ENCODE data around the gene NPFFR1.

NPFFR1 gene, protein sequence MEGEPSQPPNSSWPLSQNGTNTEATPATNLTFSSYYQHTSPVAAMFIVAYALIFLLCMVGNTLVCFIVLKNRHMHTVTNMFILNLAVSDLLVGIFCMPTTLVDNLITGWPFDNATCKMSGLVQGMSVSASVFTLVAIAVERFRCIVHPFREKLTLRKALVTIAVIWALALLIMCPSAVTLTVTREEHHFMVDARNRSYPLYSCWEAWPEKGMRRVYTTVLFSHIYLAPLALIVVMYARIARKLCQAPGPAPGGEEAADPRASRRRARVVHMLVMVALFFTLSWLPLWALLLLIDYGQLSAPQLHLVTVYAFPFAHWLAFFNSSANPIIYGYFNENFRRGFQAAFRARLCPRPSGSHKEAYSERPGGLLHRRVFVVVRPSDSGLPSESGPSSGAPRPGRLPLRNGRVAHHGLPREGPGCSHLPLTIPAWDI

DNA sequence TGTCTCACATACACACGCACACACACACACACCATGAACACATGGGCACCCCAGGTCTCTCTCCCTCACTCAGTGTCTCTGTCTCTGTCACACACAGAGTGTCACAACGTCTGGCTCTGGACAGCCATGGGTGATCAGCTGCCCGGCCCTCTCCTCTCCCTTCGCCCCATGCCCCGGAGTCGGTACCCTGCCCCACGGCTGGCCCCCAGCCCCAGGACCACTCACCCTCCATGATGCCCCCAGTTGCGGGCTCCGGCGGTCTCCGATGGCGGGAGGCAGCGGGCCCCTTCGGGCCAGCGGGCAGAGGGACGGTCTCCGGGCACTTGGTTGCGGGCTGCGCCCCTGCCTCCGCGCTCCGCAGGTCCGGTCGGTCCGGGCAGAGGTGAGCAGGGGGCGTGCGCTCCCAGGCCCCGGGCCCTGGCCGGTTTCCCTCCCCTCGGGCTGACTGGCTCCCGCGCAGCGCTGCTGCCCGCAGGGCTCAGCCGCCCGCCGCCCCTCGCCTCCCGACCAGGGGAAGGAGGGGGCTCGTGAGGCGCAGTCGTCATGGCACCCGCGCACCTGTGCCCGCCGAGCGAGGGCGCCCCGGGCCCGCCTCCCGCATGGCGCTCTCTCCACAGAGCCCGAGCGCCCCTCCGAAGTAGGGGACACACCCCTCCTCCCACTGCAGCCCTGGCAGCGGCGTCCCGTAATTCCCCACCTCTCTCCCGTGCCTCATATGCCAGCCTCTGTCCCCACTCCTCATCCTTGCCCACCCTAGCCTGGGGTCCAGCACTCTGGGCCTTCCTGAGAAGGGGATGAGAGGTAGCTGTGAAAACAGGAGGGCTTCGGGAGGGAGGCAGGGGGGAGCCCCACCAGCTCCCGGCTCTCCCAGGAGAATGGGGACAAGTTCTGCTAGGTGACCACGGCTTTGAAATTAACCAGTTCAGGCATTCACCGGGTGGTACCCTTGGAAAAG is at the start of gene NPFFR1:
Gene NPFFR1, minus strand, starts transcription at position 560 of the 955 bp plus-strand sequence. Its CDS starts 328 bp downstream, at position 232.
- peak in 1 of 2 donors; percentile 17 for ATAC-seq

DNA sequence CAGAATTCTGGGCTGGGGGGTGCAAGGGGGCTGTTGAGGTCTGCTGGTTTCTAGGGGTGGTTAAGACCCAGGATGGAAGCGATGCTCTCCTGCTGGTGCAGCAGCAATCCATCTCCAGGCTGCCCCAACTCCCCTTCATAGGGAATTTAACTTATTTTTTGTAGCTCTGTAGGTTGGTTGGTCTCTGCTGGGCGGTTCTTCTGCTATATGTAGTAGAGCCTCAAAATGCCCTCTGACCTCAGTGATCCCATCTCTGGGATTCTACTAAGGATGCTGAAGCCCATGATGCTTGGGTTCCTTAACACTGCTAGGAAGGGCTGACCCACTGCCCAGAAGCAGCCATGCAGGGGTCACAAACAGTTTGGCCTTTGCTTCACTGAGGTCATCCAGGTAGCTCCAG is 49.5 kb upstream of the NPFFR1 start:
- no peak for ATAC-seq

GRCh38 chr10:70331486-70332268 is 47.9 kb upstream of the NPFFR1 start:
- ATAC-seq: peak; percentile 60

GRCh38 chr10:70331160-70331485 is 47.3 kb upstream of the NPFFR1 start:
- no peak for ATAC-seq

GRCh38 chr10:70330671-70331070 is 46.9 kb upstream of the NPFFR1 start:
- no peak for ATAC-seq

GRCh38 chr10:70328967-70329366 is 45.2 kb upstream of the NPFFR1 start:
- no peak for ATAC-seq

DNA sequence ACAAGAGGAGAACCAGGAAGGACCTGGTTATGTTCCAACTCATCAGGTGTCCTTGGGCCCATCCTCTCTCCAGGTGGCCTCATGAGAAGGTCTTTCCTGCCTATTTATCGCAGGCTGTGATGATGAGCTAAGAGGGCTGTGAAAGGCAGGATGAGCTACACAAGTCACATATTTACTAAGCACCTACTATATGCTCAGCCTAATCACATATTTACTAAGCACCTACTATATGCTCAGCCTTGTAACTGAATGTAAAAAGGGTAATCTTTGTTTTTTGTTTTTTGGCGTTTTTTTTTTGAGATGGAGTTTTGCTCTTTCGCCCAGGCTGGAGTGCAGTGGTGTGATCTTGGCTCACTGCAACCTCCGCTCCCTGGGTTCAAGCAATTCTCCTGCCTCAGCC is 44.2 kb upstream of the NPFFR1 start:
- no peak for ATAC-seq

DNA sequence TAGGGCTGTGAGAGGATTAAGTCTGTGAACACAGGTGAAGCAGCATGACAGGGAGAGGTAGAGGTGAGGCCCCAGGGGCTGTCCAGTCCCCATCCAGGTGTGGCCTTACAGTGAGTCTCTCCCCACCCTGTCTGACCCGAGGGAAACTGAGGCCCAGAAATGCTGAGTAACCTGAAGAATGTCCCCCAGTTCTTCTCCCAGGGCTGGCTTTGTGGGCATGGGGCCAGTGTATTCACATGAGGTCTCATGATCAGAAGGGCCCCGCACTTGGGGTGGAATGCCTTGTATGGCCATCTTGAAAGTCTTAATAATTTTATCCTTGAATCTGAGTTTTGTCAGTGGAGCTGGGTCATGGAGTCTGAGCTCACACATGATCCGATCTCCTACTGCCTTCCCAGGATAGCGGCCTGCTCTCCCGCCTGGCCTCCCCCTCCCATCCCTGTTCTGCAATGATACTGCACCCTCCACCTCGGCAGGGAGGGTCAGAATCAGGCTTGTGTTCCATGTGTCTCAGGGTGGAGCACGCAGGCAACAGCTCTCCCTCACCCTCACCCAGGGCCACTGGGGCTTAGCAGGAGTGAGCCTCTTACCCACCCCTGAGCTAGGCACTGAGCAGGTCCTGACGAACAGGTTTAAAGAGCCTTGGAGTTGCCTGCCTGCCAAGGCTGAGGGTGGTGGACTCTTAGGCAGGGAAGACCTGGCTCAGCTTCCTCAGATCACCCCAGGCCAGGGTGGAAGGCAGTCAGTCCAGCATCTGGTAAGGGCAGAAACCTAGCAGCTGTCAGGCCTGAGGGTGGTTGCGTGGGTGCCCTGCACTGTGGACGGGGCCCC is 41.4 kb upstream of the NPFFR1 start:
- no peak for ATAC-seq

GRCh38 chr10:70324339-70324861 is 40.6 kb upstream of the NPFFR1 start:
- ATAC-seq: peak; percentile 36 to 56

- ATAC-seq: no peak
Measured at GRCh38 chr10:70323697-70324338, 40.0 kb upstream of the NPFFR1 start.

DNA sequence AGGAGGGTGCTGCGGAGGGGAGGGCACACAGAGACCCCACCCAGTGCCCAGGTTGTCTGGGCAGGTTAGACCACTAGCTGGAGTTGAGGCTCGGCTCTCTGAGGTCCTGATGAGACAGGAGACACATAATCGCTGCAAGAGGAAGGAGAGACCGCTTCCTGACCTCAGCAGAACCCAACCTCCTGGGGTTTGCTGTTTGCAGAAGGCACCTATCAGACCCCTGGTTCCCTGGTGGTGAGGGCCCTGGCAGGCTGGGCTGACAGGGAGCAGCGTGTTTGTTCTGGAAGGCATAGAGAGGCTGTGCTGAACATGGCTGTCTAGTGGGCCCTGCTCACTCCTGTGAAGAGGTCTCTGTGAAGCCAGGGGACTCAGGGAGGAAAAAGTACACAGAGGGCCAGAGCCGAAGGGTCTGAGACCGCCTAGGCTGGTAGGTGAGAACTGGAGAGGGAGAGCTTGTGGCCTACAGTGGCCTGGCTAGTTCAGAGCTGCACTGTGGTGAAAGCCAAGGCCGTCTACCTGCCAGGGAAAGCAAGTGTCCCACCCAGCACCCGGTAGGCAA is 39.4 kb upstream of the NPFFR1 start:
- no peak for ATAC-seq

- ATAC-seq: no peak
Measured at GRCh38 chr10:70321897-70322890, 38.4 kb upstream of the NPFFR1 start.

GRCh38 chr10:70321233-70321632 is 37.4 kb upstream of the NPFFR1 start:
- ATAC-seq: no peak

- no peak for ATAC-seq
Measured at GRCh38 chr10:70320751-70321150, 36.9 kb upstream of the NPFFR1 start.

DNA sequence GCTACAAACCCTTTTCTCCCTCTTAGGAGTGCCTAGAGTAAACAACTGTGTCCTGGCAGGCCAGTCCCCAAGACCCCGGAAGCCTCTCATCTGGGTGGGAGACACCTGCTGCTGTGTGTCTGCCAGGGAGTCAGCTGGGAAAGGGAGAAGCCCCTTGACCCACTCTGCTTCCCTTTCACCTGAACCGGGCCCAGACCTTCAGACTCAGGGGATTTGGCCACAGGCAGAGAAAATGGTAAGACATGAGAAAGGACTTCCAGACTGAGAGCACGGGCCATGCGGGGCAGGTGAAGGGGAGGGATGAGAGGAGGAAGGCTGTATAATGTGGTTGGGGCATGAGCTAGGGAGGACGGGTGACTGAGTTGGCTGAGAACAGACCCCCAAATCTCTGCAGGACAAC is 36.0 kb upstream of the NPFFR1 start:
- ATAC-seq: no peak

DNA sequence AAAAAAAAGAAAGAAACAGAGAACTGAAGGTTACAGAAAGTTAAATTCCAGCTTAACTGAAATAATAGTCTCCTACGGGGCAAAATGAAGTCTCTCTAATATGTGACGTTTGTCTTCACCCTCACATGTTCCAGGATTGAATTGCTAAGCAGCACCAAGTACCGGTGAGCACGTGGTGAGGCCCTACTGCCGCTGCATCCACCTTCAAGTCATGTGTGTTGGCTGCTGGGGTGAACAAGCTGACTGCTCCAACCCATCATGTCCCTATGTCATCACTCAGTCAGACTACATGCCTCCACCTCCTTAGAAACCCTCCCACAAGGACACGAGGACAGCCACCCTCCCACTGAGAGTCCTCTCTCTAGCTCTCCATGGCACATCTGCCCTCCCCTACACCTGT is 35.4 kb upstream of the NPFFR1 start:
- no peak for ATAC-seq

- no peak for ATAC-seq
Measured at GRCh38 chr10:70317943-70318318, 34.1 kb upstream of the NPFFR1 start.

DNA sequence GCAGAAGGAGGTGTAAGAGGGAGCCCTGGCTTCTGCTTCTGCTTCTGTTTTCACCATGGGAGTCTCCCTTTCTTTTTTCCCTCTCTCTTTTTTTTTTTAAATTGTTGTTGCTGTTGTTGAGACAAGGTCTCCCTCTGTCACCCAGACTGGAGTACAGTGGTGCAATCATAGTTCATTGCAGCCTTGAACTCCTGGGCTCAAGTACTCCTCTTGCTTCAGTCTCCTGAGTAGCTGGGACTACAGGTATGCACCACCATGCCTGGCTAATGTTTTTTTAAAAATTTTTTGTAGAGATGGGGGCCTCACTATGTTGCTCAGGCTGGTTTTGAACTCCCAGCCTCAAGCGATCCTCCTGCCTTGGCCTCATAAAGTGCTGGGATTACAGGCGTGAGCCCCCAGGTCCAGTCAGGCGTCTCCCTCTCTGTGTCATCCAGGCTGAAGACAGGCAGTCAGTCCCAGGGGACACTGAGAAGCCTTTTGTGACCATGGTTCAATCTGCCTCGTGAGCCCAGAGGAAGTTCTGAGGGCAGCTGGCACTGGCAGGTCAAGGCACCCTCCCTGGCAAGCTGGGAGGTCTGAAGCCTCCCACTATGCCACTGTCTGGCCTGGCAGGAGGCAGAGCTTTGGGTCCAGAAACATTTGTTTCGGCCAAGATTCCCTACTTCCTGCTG is 33.6 kb upstream of the NPFFR1 start:
- ATAC-seq: no peak

GRCh38 chr10:70315815-70316214 is 32.0 kb upstream of the NPFFR1 start:
- ATAC-seq: no peak
